TTC549 (cell line): Measurements from ENCODE around the gene EFNB2.

Experiments
- FAIRE-seq: peaks from 2 replicates; lab custom pipeline; 2012; peaks lifted over from hg19 to GRCh38; lab: Jason Lieb, UNC

EFNB2 gene

GRCh38 chr13:106481919-106482318 is 53.5 kb downstream of the EFNB2 start:
- no peak for FAIRE-seq

GRCh38 chr13:106480351-106480910 is 55.0 kb downstream of the EFNB2 start:
- FAIRE-seq: no peak

- no peak for FAIRE-seq
Observed at GRCh38 chr13:106479929-106480328, 55.5 kb downstream of the EFNB2 start.

GRCh38 chr13:106478116-106478515 is 57.3 kb downstream of the EFNB2 start:
- FAIRE-seq: no peak

GRCh38 chr13:106477303-106477702 is 58.2 kb downstream of the EFNB2 start:
- no peak for FAIRE-seq

GRCh38 chr13:106475852-106476251 is 59.6 kb downstream of the EFNB2 start:
- no peak for FAIRE-seq

GRCh38 chr13:106474912-106475311 is 60.5 kb downstream of the EFNB2 start:
- no peak for FAIRE-seq

- FAIRE-seq: no peak
Observed at GRCh38 chr13:106473154-106473553, 62.3 kb downstream of the EFNB2 start.

GRCh38 chr13:106472621-106473020 is 62.8 kb downstream of the EFNB2 start:
- FAIRE-seq: no peak

- no peak for FAIRE-seq
Observed at GRCh38 chr13:106471957-106472543, 63.4 kb downstream of the EFNB2 start.

- FAIRE-seq: no peak
Observed at GRCh38 chr13:106470576-106470975, 64.9 kb downstream of the EFNB2 start.

GRCh38 chr13:106468744-106469590 is 66.5 kb downstream of the EFNB2 start:
- no peak for FAIRE-seq

- no peak for FAIRE-seq
Observed at GRCh38 chr13:106468207-106468606, 67.3 kb downstream of the EFNB2 start.

- no peak for FAIRE-seq
Observed at GRCh38 chr13:106467427-106468122, 67.9 kb downstream of the EFNB2 start.

GRCh38 chr13:106466691-106467426 is 68.6 kb downstream of the EFNB2 start:
- FAIRE-seq: no peak

GRCh38 chr13:106464076-106464475 is 71.4 kb downstream of the EFNB2 start:
- no peak for FAIRE-seq

GRCh38 chr13:106462710-106463109 is 72.8 kb downstream of the EFNB2 start:
- FAIRE-seq: no peak

- FAIRE-seq: no peak
Observed at GRCh38 chr13:106455777-106456176, 79.7 kb downstream of the EFNB2 start.

GRCh38 chr13:106455190-106455589 is 80.3 kb downstream of the EFNB2 start:
- FAIRE-seq: no peak

GRCh38 chr13:106453101-106453500 is 82.4 kb downstream of the EFNB2 start:
- FAIRE-seq: no peak

- FAIRE-seq: no peak
Observed at GRCh38 chr13:106450991-106451390, 84.5 kb downstream of the EFNB2 start.

- no peak for FAIRE-seq
Observed at GRCh38 chr13:106449096-106449495, 86.4 kb downstream of the EFNB2 start.
